ENCODE data around the gene ABCC3. TPM values are rescaled to one million over a fixed set of nuclear protein-coding genes. Genes with fewer than 3 reads are reported as not detected.

ABCC3 gene
- total and polyA plus RNA-seq, 9 of the 15 experiments (the other 6 are each of a cell fraction or from before 2014, with no cell fraction given), result 0.03 to 1.6 (median 0.42) TPM; not detected in 5

DNA sequence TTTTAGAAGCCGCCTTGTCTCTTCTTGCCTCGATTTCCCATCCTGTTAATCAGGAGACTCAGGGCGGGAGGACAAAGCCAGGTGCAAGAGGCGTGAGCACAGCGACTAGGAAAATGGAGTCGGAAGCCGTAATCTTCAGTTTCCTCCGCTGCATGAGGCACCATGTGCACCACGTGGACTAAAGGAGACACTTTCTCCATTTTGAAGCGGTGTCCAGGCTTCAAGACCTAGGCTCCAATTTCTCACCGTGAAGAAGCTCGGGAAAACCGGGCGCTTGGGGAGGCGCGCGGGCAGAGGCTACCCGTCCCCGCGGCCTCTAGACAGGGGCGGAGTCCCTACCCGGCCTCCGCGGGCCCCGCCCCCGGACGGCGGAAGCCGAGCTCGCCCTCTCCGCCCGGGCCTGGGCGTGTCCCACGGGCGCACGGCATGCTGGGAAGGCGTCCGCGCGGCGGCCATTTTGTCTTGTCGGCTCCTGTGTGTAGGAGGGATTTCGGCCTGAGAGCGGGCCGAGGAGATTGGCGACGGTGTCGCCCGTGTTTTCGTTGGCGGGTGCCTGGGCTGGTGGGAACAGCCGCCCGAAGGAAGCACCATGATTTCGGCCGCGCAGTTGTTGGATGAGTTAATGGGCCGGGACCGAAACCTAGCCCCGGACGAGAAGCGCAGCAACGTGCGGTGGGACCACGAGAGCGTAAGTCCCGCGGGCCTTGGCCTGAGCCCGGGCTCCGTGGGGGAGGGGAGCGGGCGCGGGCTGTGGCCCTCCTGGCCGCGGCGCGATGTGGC lies 84.7 kb downstream of the ABCC3 start, which contains the start of gene LUC7L3 (continued):
- TF ChIP-seq FIP1L1 (IDR thresholded peaks at IDR 0.05; ENCODE audit: low read depth, low read length, poor library complexity, severe bottlenecking) (peak; percentile 86), MAFG (tag; conservative IDR thresholded peaks at IDR 0.05) (no peak), CEBPB (tag; IDR thresholded peaks at IDR 0.05) (no peak), ZKSCAN8 (CRISPR knock-in tag; IDR thresholded peaks at IDR 0.05) (peak; percentile 66; the same call in 1 of the 2 replicates), BHLHE40 (IDR thresholded peaks at IDR 0.05; ENCODE audit: low read length) (no peak), CREM (IDR thresholded peaks at IDR 0.05; ENCODE audit: low read depth) (peak; percentile 72), ZNF140 (CRISPR knock-in tag; IDR thresholded peaks at IDR 0.05) (no peak; the same call in 1 of the 2 replicates), MED1 (CRISPR knock-in tag; IDR thresholded peaks at IDR 0.05; ENCODE audit: borderline replicate concordance) (no peak), SIX5 (IDR thresholded peaks at IDR 0.05; ENCODE audit: borderline replicate concordance in 1 of 2, insufficient read depth in 1 of 2, low read depth in 1 of 2, low read length in 2 of 2) (no peak), CXXC5 (CRISPR knock-in tag; IDR thresholded peaks at IDR 0.05) (peak; percentile 85), YBX1 (IDR thresholded peaks at IDR 0.05) (no peak), NEUROD1 (IDR thresholded peaks at IDR 0.05; ENCODE audit: borderline replicate concordance, low read depth, low read length, partially characterized antibody) (no peak), ZC3H11A (IDR thresholded peaks at IDR 0.05; ENCODE audit: low read depth, low read length) (peak; percentile 32; the same call in 1 of the 2 replicates), RBM22 (IDR thresholded peaks at IDR 0.05; ENCODE audit: low read depth, low read length, poor library complexity, severe bottlenecking) (peak; percentile 78), TBP (optimal IDR thresholded peaks at IDR 0.05; ENCODE audit: low read depth, low read length) (peak; percentile 92), TRIM28 (IDR thresholded peaks at IDR 0.05) (no peak), RBBP5 (IDR thresholded peaks at IDR 0.05; ENCODE audit: borderline replicate concordance, insufficient read depth, low read length, poor library complexity, severe bottlenecking) (peak; percentile 98), ILK (tag; IDR thresholded peaks at IDR 0.05; ENCODE audit: borderline replicate concordance, low read depth) (no peak), FOXM1 (IDR thresholded peaks at IDR 0.05; ENCODE audit: low read depth) (no peak), FOXM1 (CRISPR knock-in tag; IDR thresholded peaks at IDR 0.05; ENCODE audit: low read depth) (no peak), ZNF282 (CRISPR knock-in tag; IDR thresholded peaks at IDR 0.05) (no peak), MAFK (IDR thresholded peaks at IDR 0.05; ENCODE audit: low read length) (no peak), SIN3B (IDR thresholded peaks at IDR 0.05; ENCODE audit: low read depth) (peak; percentile 30; the same call in 1 of the 2 replicates), DIDO1 (tag; IDR thresholded peaks at IDR 0.05; ENCODE audit: low read depth) (no peak)
- TF ChIP-seq, protein P1, sequence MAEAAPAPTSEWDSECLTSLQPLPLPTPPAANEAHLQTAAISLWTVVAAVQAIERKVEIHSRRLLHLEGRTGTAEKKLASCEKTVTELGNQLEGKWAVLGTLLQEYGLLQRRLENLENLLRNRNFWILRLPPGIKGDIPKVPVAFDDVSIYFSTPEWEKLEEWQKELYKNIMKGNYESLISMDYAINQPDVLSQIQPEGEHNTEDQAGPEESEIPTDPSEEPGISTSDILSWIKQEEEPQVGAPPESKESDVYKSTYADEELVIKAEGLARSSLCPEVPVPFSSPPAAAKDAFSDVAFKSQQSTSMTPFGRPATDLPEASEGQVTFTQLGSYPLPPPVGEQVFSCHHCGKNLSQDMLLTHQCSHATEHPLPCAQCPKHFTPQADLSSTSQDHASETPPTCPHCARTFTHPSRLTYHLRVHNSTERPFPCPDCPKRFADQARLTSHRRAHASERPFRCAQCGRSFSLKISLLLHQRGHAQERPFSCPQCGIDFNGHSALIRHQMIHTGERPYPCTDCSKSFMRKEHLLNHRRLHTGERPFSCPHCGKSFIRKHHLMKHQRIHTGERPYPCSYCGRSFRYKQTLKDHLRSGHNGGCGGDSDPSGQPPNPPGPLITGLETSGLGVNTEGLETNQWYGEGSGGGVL (CRISPR knock-in tag; IDR thresholded peaks at IDR 0.05), result no peak
- TF ChIP-seq, protein P2, sequence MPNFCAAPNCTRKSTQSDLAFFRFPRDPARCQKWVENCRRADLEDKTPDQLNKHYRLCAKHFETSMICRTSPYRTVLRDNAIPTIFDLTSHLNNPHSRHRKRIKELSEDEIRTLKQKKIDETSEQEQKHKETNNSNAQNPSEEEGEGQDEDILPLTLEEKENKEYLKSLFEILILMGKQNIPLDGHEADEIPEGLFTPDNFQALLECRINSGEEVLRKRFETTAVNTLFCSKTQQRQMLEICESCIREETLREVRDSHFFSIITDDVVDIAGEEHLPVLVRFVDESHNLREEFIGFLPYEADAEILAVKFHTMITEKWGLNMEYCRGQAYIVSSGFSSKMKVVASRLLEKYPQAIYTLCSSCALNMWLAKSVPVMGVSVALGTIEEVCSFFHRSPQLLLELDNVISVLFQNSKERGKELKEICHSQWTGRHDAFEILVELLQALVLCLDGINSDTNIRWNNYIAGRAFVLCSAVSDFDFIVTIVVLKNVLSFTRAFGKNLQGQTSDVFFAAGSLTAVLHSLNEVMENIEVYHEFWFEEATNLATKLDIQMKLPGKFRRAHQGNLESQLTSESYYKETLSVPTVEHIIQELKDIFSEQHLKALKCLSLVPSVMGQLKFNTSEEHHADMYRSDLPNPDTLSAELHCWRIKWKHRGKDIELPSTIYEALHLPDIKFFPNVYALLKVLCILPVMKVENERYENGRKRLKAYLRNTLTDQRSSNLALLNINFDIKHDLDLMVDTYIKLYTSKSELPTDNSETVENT (CRISPR knock-in tag; IDR thresholded peaks at IDR 0.05), result peak; percentile 18
